HepG2 (cell line): ENCODE measurements around the gene GDF2. TPM values are rescaled to one million over a fixed set of nuclear protein-coding genes. Genes with fewer than 3 reads are reported as not detected.

Experiments used
- ATAC-seq: fragments of 200-7000 bp; cut with Tn5 transposase; 3 replicates; pipeline ENCODE4 v1.9.1; 2020; ENCODE audit warnings: mild to moderate bottlenecking, moderate library complexity
- BruUV-seq: library from RNA; stranded (reverse); fragments of 400-500 nt; replicated peaks from 2 replicates; lab custom pipeline; 2021; lab: Mats Ljungman, UMichigan
- CTCF ChIA-PET: fragments of 300-600 bp; formaldehyde crosslinking; extraction: SDS; loops from one replicate; lab custom pipeline; 2021; ENCODE audit warnings: low total read pairs, inconsistent platforms, low intra/inter-chr PET ratio; lab: Yijun Ruan, JAX
- POLR2A ChIA-PET: fragments of 350-600 bp; sonication (Branson Sonifier 250); formaldehyde crosslinking; loops from one replicate; lab custom pipeline; 2020; ENCODE audit warnings: antibody characterized with exemption, inconsistent platforms; lab: Yijun Ruan, JAX
- DNase-seq: peaks from one replicate; pipeline ENCODE4 v3.0.0-alpha.2; 2015; ENCODE audit warnings: low spot score
- FAIRE-seq: peaks from 3 replicates; lab custom pipeline; 2011; peaks lifted over from hg19 to GRCh38; lab: Jason Lieb, UNC
- H2AFZ ChIP-seq: one replicate; pipeline ENCODE4 v1.6.1; 2011; ENCODE audit warnings: low read length, inconsistent platforms
- H3K27ac ChIP-seq: fragments of 300-600 bp; 3 replicates; pipeline ENCODE4 v1.8.0; 2011; ENCODE audit warnings: mixed run types, mild to moderate bottlenecking, mixed read lengths, low read length, inconsistent platforms; ENCODE audit not compliant: insufficient read depth; ENCODE audit errors: extremely low read length
- H3K27me3 ChIP-seq, 2 experiments: fragments of 200-600 bp in 1 of 2; 2 replicates in 1 of 2; 3 replicates in 1 of 2; pipeline versions ENCODE4 v1.6.0 to v1.8.0; 2011; ENCODE audit warnings: low read length in 2 of 2, mild to moderate bottlenecking in 2 of 2, moderate library complexity in 2 of 2, inconsistent platforms in 1 of 2; ENCODE audit not compliant: insufficient read depth in 2 of 2, control insufficient read depth in 1 of 2
- H3K36me3 ChIP-seq, 2 experiments: fragments of 200-600 bp in 1 of 2; replicated peaks in 1 of 2; 2 replicates in 1 of 2; 3 replicates in 1 of 2; pipeline versions ENCODE4 v1.5.1 to v1.8.0; 2011; ENCODE audit warnings: low read length in 2 of 2, inconsistent platforms in 1 of 2; ENCODE audit not compliant: insufficient read depth in 2 of 2, control insufficient read depth in 1 of 2
- H3K4me1 ChIP-seq: 2 replicates; pipeline ENCODE4 v1.5.1; 2012; ENCODE audit warnings: low read length, inconsistent platforms; ENCODE audit not compliant: insufficient read depth
- H3K4me2 ChIP-seq: 2 replicates; pipeline ENCODE4 v1.6.0; 2011; ENCODE audit warnings: low read depth, low read length, inconsistent platforms
- H3K4me3 ChIP-seq, 3 experiments: fragments of 200-600 bp in 1 of 3; sonication (generic), shearing (Covaris generic) in 1 of 3; replicated peaks in 1 of 3; 2 replicates each; pipeline ENCODE4 v1.5.1; 2011 to 2016; ENCODE audit warnings: low read length in 3 of 3, inconsistent platforms in 2 of 3, low read depth in 2 of 3, mild to moderate bottlenecking in 2 of 3, control low read depth in 1 of 3, mixed read lengths in 1 of 3; ENCODE audit not compliant: insufficient read depth in 1 of 3
- H3K79me2 ChIP-seq: one replicate; pipeline ENCODE4 v1.6.1; 2011; ENCODE audit warnings: low read length, inconsistent platforms; ENCODE audit not compliant: insufficient read depth
- H3K9ac ChIP-seq: 2 replicates; pipeline ENCODE4 v1.6.0; 2011; ENCODE audit warnings: mild to moderate bottlenecking, low read depth, low read length, inconsistent platforms; ENCODE audit not compliant: insufficient read depth
- H3K9me3 ChIP-seq: 2 replicates; pipeline ENCODE4 v1.5.1; 2012; ENCODE audit warnings: mild to moderate bottlenecking, low read length
- H4K20me1 ChIP-seq: 2 replicates; pipeline ENCODE4 v1.6.0; 2011; ENCODE audit warnings: inconsistent platforms, mild to moderate bottlenecking, low read length, moderate library complexity; ENCODE audit not compliant: insufficient read depth
- ARID4A ChIP-seq: sonication (generic); formaldehyde crosslinking; IDR thresholded peaks from 2 replicates; pipeline ENCODE4 v1.5.0; 2020; ENCODE audit warnings: mild to moderate bottlenecking, missing genetic modification reagents, borderline replicate concordance
- EZH2 ChIP-seq: conservative IDR thresholded peaks from 2 replicates; pipeline ENCODE4 v1.6.1; 2012; ENCODE audit warnings: mild to moderate bottlenecking, low read depth, low read length, moderate library complexity
- FLYWCH1 ChIP-seq: sonication (generic); formaldehyde crosslinking; IDR thresholded peaks from 2 replicates; pipeline ENCODE4 v1.8.1; 2023; ENCODE audit warnings: mild to moderate bottlenecking, missing genetic modification reagents
- FOSL1 ChIP-seq: sonication (generic); formaldehyde crosslinking; IDR thresholded peaks from 2 replicates; pipeline ENCODE4 v1.9.0; 2021; ENCODE audit warnings: missing genetic modification reagents, borderline replicate concordance
- GATAD2A ChIP-seq: IDR thresholded peaks from 2 replicates; pipeline ENCODE4 v1.6.1; 2016
- HBP1 ChIP-seq: IDR thresholded peaks from 2 replicates; pipeline ENCODE4 v1.6.1; 2016; ENCODE audit warnings: low read depth, control low read depth
- NCOR1 ChIP-seq: fragments of 200-600 bp; sonication (generic); IDR thresholded peaks from 2 replicates; pipeline ENCODE4 v1.7.0; 2017; ENCODE audit warnings: antibody characterized with exemption, low read length, borderline replicate concordance
- TRIM22 ChIP-seq: fragments of 450-650 bp; IDR thresholded peaks from 2 replicates; pipeline ENCODE4 v1.6.1; 2017
- ZBTB10 ChIP-seq: sonication (generic); formaldehyde crosslinking; IDR thresholded peaks from 2 replicates; pipeline ENCODE4 v1.4.0; 2020; ENCODE audit warnings: missing genetic modification reagents, borderline replicate concordance
- ZNF382 ChIP-seq: sonication (generic); formaldehyde crosslinking; IDR thresholded peaks from 2 replicates; pipeline ENCODE4 v1.5.0; 2020; ENCODE audit warnings: missing genetic modification reagents, mild to moderate bottlenecking, borderline replicate concordance
- ZNF589 ChIP-seq: sonication (generic); formaldehyde crosslinking; conservative IDR thresholded peaks from 2 replicates; pipeline ENCODE4 v1.8.0; 2022; ENCODE audit warnings: mild to moderate bottlenecking, moderate library complexity, missing genetic modification reagents
- ZNF781 ChIP-seq: sonication (generic); formaldehyde crosslinking; IDR thresholded peaks from 2 replicates; pipeline ENCODE4 v1.5.1; 2020; ENCODE audit warnings: borderline replicate concordance, mild to moderate bottlenecking, missing genetic modification reagents; ENCODE audit errors: not compliant biosample characterization
- WGBS: methylation state at CpG from one replicate; pipeline ENCODE4 v1.1.6; 2017; ENCODE audit warnings: low lambda C conversion rate; 5-methylcytosine and 5-hydroxymethylcytosine counted together
- in situ Hi-C: cut with HindIII; loops from 2 replicates; pipeline ENCODE4 v1.10.0; 2017; ENCODE audit warnings: low pct_unique_long_range_greater_than_20kb; ENCODE audit not compliant: extremely low pct_ligation_motif_present
- intact Hi-C: fragments of 100-400 bp; cut with micrococcal nuclease; formaldehyde crosslinking; loops from one replicate; pipeline ENCODE4 v1.10.0; 2022; ENCODE audit not compliant: unreplicated experiment
- polyA plus RNA-seq, 8 experiments: library from polyadenylated mRNA; depleted of rRNA in 3 of 8; stranded (reverse) in 7 of 8; unstranded in 1 of 8; fragments of >200 nt; fragmentation: Illumina TruSeq in 4 of 8; extraction: Trizol in 4 of 8; gene quantifications; 2 replicates each; pipeline versions ENCODE4 v1.2.1 to v1.2.3, GENCODE V29; 2011 to 2016; ENCODE audit warnings: low read depth in 4 of 8, missing spikeins in 1 of 8, mixed read lengths in 1 of 8; ENCODE audit not compliant: insufficient read depth in 1 of 8
- total RNA-seq, 5 experiments: library from RNA; depleted of rRNA; stranded (reverse); fragments of >200 nt; fragmentation: Illumina TruSeq; extraction: Trizol; gene quantifications; 2 replicates each; pipeline ENCODE4 v1.2.3, GENCODE V29; 2016; ENCODE audit warnings: low read depth in 1 of 5

The GDF2 gene
- total and polyA plus RNA-seq, 2 of the 13 experiments (the other 11 are each of a cell fraction or from before 2014, with no cell fraction given): not detected

GRCh38 chr10:47316131-47316530, 6.1 kb upstream of the GDF2 start:
- WGBS: 11% methylated on average over 5 of the region's 5 CpGs
- in situ Hi-C loops (no loop called here), intact Hi-C loops (loop anchor here (2.0 kb wide), 1 partner anchor 21 kb away; no protein-coding TSS in a partner anchor)
- ATAC-seq (no peak), FAIRE-seq (no peak), DNase-seq (no peak)
- peaks cover 4 to 7% of the 10 kb centered on the region in 2 experiments; a peak in 2 of 5 replicates for H3K27me3 ChIP-seq
- no peaks in the 10 kb centered on the region for H3K9me3 ChIP-seq
- no peak overlapping the region for H3K4me2 ChIP-seq
- H3K27ac ChIP-seq: no peak overlapping the region
- ChIA-PET POLR2A (no interaction called here), CTCF (no interaction called here)
- H4K20me1 ChIP-seq: no peaks in the 10 kb centered on the region
- no peak overlapping the region for H3K9ac ChIP-seq
- BruUV-seq: no TSS peak
- no peaks in the 10 kb centered on the region for H3K4me1 ChIP-seq
- no peak overlapping the region for H3K4me3 ChIP-seq
- H3K79me2 ChIP-seq: no peaks in the 10 kb centered on the region
- no peak overlapping the region for H2AFZ ChIP-seq
- H3K36me3 ChIP-seq: no peaks in the 10 kb centered on the region
- TF ChIP-seq ZNF382 (CRISPR knock-in tag) (no peak), GATAD2A (CRISPR knock-in tag) (no peak), TRIM22 (no peak), ARID4A (CRISPR knock-in tag) (no peak), FOSL1 (no peak), ZNF781 (CRISPR knock-in tag) (no peak), HBP1 (CRISPR knock-in tag) (no peak), FLYWCH1 (CRISPR knock-in tag) (no peak), NCOR1 (no peak), EZH2 (no peak), ZNF589 (no peak), ZBTB10 (CRISPR knock-in tag) (no peak)
